ENCODE data around the gene NSDHL.
A peak's percentile ranks its signal among the peaks of the same experiment; 100 is the strongest.

The NSDHL gene

DNA sequence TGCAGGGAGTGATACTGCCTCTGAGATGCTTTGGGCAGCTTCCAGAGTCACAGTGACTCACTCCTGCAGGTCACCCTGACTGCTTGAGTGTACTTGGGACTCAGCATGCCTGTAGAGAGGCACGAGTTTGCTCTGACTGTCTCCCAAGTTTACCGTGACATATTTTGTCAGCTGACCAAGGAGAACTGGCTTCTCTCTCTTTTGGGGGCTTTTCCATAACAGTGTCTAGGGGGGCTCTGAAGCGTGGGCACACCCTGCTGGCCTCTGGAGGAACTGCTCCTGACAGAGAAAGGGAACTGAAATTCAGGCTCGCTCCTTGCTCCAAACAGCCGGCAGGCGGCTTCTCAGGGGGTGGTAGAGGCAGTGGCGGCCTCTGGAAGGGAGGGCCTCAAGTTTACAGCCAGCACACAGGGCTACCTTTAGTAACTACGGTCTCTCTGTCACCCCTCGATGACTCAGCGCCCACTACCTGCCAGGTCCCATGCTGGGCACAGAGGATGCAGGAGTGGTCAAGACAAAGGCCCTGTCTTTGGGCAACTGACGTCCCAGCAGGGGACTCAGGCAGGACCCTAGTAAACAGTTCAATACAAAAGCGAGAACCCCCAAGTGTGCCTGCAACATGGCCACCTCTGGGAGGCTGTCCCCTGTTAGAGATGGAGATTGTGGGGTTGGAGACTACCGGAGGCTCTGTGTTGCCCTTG, 84.8 kb downstream of the NSDHL start:
- DNase-seq: peak; percentile 33 to 44

GRCh38 chrX:152917656-152918579, 87.1 kb downstream of the NSDHL start:
- no peak for DNase-seq

GRCh38 chrX:152918707-152919106, 87.8 kb downstream of the NSDHL start:
- DNase-seq: no peak
